Suprapubic skin (tissue), 4 donors: ENCODE results near the gene HCFC2.

Experiments used
- EP300 ChIP-seq: sonication (generic); formaldehyde crosslinking; IDR thresholded peaks from one replicate; pipeline ENCODE4 v1.6.1; 2017; ENCODE audit warnings: antibody characterized with exemption
- POLR2AphosphoS5 ChIP-seq, 3 donors: sonication (generic); formaldehyde crosslinking; IDR thresholded peaks; one replicate each; pipeline ENCODE4 v1.6.1; 2017; ENCODE audit warnings: antibody characterized with exemption in 3 of 3
- TF ChIP-seq, protein P1 (sequence below), 2 donors: fragments of 200-600 bp in 1 of 2; fragments of 450-650 bp in 1 of 2; sonication (generic) in 1 of 2; IDR thresholded peaks; one replicate each; pipeline ENCODE4 v1.5.1; 2016 to 2019; ENCODE audit warnings: antibody characterized with exemption in 2 of 2, mild to moderate bottlenecking in 1 of 2, moderate library complexity in 1 of 2

DNA sequence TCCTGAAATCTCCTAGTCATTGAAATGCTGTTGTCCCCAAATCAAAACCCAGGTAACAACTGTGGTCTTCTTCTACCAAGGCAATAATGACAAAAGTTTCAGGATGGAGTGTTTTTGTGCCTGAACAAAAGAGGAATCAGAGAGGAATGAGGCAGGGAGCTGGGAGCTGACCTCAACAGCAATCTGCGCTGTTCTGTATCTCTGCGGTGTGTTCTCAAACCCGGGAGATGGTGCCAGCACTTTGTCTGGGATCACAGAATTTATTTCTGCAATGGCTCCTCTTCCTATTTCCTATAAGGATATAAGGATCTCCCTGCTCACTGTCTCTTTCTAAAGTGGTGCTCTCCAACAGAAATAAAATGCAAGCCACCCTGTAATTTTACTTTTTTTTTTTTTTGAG lies 13.9 kb upstream of the HCFC2 start:
- TF ChIP-seq, protein P1, sequence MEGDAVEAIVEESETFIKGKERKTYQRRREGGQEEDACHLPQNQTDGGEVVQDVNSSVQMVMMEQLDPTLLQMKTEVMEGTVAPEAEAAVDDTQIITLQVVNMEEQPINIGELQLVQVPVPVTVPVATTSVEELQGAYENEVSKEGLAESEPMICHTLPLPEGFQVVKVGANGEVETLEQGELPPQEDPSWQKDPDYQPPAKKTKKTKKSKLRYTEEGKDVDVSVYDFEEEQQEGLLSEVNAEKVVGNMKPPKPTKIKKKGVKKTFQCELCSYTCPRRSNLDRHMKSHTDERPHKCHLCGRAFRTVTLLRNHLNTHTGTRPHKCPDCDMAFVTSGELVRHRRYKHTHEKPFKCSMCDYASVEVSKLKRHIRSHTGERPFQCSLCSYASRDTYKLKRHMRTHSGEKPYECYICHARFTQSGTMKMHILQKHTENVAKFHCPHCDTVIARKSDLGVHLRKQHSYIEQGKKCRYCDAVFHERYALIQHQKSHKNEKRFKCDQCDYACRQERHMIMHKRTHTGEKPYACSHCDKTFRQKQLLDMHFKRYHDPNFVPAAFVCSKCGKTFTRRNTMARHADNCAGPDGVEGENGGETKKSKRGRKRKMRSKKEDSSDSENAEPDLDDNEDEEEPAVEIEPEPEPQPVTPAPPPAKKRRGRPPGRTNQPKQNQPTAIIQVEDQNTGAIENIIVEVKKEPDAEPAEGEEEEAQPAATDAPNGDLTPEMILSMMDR (IDR thresholded peaks at IDR 0.05), result no peak
- TF ChIP-seq EP300 (no peak), POLR2AphosphoS5 (IDR thresholded peaks at IDR 0.05) (no peak)
